ENCODE measurements around the gene PRRT1B.

PRRT1B gene

GRCh38 chr9:131575946-131576853, 30.9 kb downstream of the PRRT1B start:
- Mint-ChIP-seq H3K4me1 (ENCODE audit: low read depth) (peaks cover 17% of the 10 kb centered on the region), H3K27ac (peak overlapping the region; percentile 41)

GRCh38 chr9:131577005-131578000, 32.0 kb downstream of the PRRT1B start:
- peaks cover 43% of the 10 kb centered on the region for H3K36me3 Mint-ChIP-seq (ENCODE audit: low read depth)
- H3K4me1 Mint-ChIP-seq (ENCODE audit: low read depth): peaks cover 19% of the 10 kb centered on the region
- peak overlapping the region; percentile 41 for H3K27ac Mint-ChIP-seq
- DNase-seq (ENCODE audit: low spot score): no peak
- H3K4me3 Mint-ChIP-seq: no peak overlapping the region
- no peaks in the 10 kb centered on the region for H3K27me3 Mint-ChIP-seq (ENCODE audit: low read depth)
- H3K9me3 Mint-ChIP-seq: no peaks in the 10 kb centered on the region

More at GRCh38 chr9:131575946-131576853, 30.9 kb downstream of the PRRT1B start:
- H3K9me3 Mint-ChIP-seq: no peaks in the 10 kb centered on the region
- no peak for DNase-seq (ENCODE audit: low spot score)
- H3K4me3 Mint-ChIP-seq: no peak overlapping the region
- no peaks in the 10 kb centered on the region for H3K27me3 Mint-ChIP-seq (ENCODE audit: low read depth)
- H3K36me3 Mint-ChIP-seq (ENCODE audit: low read depth): peaks cover 40% of the 10 kb centered on the region

- H3K36me3 Mint-ChIP-seq (ENCODE audit: low read depth): peaks cover 38% of the 10 kb centered on the region
These were observed 32.7 kb downstream of the PRRT1B start for GRCh38 chr9:131578021-131578420.

GRCh38 chr9:131578731-131579504, 33.6 kb downstream of the PRRT1B start:
- Mint-ChIP-seq H3K9me3 (no peaks in the 10 kb centered on the region), H3K36me3 (ENCODE audit: low read depth) (peaks cover 42% of the 10 kb centered on the region), H3K4me1 (ENCODE audit: low read depth) (peaks cover 19% of the 10 kb centered on the region), H3K27me3 (ENCODE audit: low read depth) (no peaks in the 10 kb centered on the region), H3K4me3 (peak overlapping the region; percentile 62), H3K27ac (peak overlapping the region; percentile 90)
- DNase-seq (ENCODE audit: low spot score): peak; percentile 55

More at GRCh38 chr9:131578021-131578420, 32.7 kb downstream of the PRRT1B start:
- Mint-ChIP-seq H3K4me3 (no peak overlapping the region), H3K9me3 (no peaks in the 10 kb centered on the region), H3K27ac (peak overlapping the region; percentile 90), H3K4me1 (ENCODE audit: low read depth) (peaks cover 19% of the 10 kb centered on the region), H3K27me3 (ENCODE audit: low read depth) (no peaks in the 10 kb centered on the region)
- no peak for DNase-seq (ENCODE audit: low spot score)

- no peaks in the 10 kb centered on the region for H3K9me3 Mint-ChIP-seq
- peak overlapping the region; percentile 90 for H3K27ac Mint-ChIP-seq
- no peak overlapping the region for H3K4me3 Mint-ChIP-seq
- H3K27me3 Mint-ChIP-seq (ENCODE audit: low read depth): no peaks in the 10 kb centered on the region
- DNase-seq (ENCODE audit: low spot score): no peak
- H3K36me3 Mint-ChIP-seq (ENCODE audit: low read depth): peaks cover 47% of the 10 kb centered on the region
- H3K4me1 Mint-ChIP-seq (ENCODE audit: low read depth): peaks cover 22% of the 10 kb centered on the region
These were observed 34.5 kb downstream of the PRRT1B start for GRCh38 chr9:131579789-131580211.

GRCh38 chr9:131580358-131580757, 35.0 kb downstream of the PRRT1B start:
- Mint-ChIP-seq H3K27ac (peak overlapping the region; percentile 50), H3K4me3 (no peak overlapping the region), H3K4me1 (ENCODE audit: low read depth) (peaks cover 26% of the 10 kb centered on the region), H3K27me3 (ENCODE audit: low read depth) (no peaks in the 10 kb centered on the region), H3K36me3 (ENCODE audit: low read depth) (peaks cover 51% of the 10 kb centered on the region), H3K9me3 (no peaks in the 10 kb centered on the region)
- DNase-seq (ENCODE audit: low spot score): no peak

GRCh38 chr9:131582056-131582455, 36.7 kb downstream of the PRRT1B start:
- no peak overlapping the region for H3K4me3 Mint-ChIP-seq
- peaks cover 50% of the 10 kb centered on the region for H3K36me3 Mint-ChIP-seq (ENCODE audit: low read depth)
- H3K4me1 Mint-ChIP-seq (ENCODE audit: low read depth): peaks cover 35% of the 10 kb centered on the region
- no peak for DNase-seq (ENCODE audit: low spot score)
- peak overlapping the region; percentile 10 for H3K27ac Mint-ChIP-seq
- no peaks in the 10 kb centered on the region for H3K27me3 Mint-ChIP-seq (ENCODE audit: low read depth)
- H3K9me3 Mint-ChIP-seq: no peaks in the 10 kb centered on the region

GRCh38 chr9:131582466-131583336, 37.4 kb downstream of the PRRT1B start:
- H3K36me3 Mint-ChIP-seq (ENCODE audit: low read depth): peaks cover 53% of the 10 kb centered on the region
- DNase-seq (ENCODE audit: low spot score): no peak
- H3K27me3 Mint-ChIP-seq (ENCODE audit: low read depth): no peaks in the 10 kb centered on the region
- no peak overlapping the region for H3K4me3 Mint-ChIP-seq
- H3K9me3 Mint-ChIP-seq: no peaks in the 10 kb centered on the region
- peaks cover 35% of the 10 kb centered on the region for H3K4me1 Mint-ChIP-seq (ENCODE audit: low read depth)
- peak overlapping the region; percentile 31 for H3K27ac Mint-ChIP-seq

GRCh38 chr9:131583337-131583645, 38.0 kb downstream of the PRRT1B start:
- Mint-ChIP-seq H3K9me3 (no peaks in the 10 kb centered on the region), H3K4me1 (ENCODE audit: low read depth) (peaks cover 30% of the 10 kb centered on the region), H3K36me3 (ENCODE audit: low read depth) (peaks cover 49% of the 10 kb centered on the region), H3K4me3 (no peak overlapping the region), H3K27ac (peak overlapping the region; percentile 31), H3K27me3 (ENCODE audit: low read depth) (no peaks in the 10 kb centered on the region)
- no peak for DNase-seq (ENCODE audit: low spot score)

- Mint-ChIP-seq H3K36me3 (ENCODE audit: low read depth) (peaks cover 47% of the 10 kb centered on the region), H3K4me3 (no peak overlapping the region), H3K27me3 (ENCODE audit: low read depth) (no peaks in the 10 kb centered on the region), H3K9me3 (no peaks in the 10 kb centered on the region), H3K4me1 (ENCODE audit: low read depth) (peaks cover 24% of the 10 kb centered on the region), H3K27ac (no peak overlapping the region)
- no peak for DNase-seq (ENCODE audit: low spot score)
These were observed 38.7 kb downstream of the PRRT1B start for GRCh38 chr9:131583836-131584555.

GRCh38 chr9:131584858-131585257, 39.5 kb downstream of the PRRT1B start:
- Mint-ChIP-seq H3K4me3 (peak overlapping the region; percentile 75), H3K27ac (peak overlapping the region; percentile 88), H3K36me3 (ENCODE audit: low read depth) (peaks cover 45% of the 10 kb centered on the region), H3K27me3 (ENCODE audit: low read depth) (no peaks in the 10 kb centered on the region), H3K4me1 (ENCODE audit: low read depth) (peaks cover 18% of the 10 kb centered on the region), H3K9me3 (no peaks in the 10 kb centered on the region)
- DNase-seq (ENCODE audit: low spot score): no peak

- H3K9me3 Mint-ChIP-seq: no peaks in the 10 kb centered on the region
- H3K36me3 Mint-ChIP-seq (ENCODE audit: low read depth): peaks cover 44% of the 10 kb centered on the region
- peak overlapping the region; percentile 88 for H3K27ac Mint-ChIP-seq
- H3K27me3 Mint-ChIP-seq (ENCODE audit: low read depth): no peaks in the 10 kb centered on the region
- H3K4me1 Mint-ChIP-seq (ENCODE audit: low read depth): peaks cover 20% of the 10 kb centered on the region
- DNase-seq (ENCODE audit: low spot score): peak; percentile 53
- H3K4me3 Mint-ChIP-seq: peak overlapping the region; percentile 75
These were observed 40.1 kb downstream of the PRRT1B start for GRCh38 chr9:131585375-131585774.

Data from T-helper 2 cell treated with Interferon-gamma antibody and Interleukin-4, amounts not matched to agents 5 μg/mL and 100 μg/mL, for 36 hours (primary cell).